LNCaP clone FGC (cell line): ENCODE data around the gene APBB2.
"Not testable (repeated sequence)": the region's sequence is repeated elsewhere in the genome, so short reads cannot be mapped to it uniquely, and the experiment has no call there.

Experiments
- DNase-seq: peaks from one replicate; pipeline ENCODE4 v3.0.0-alpha.2; 2011; ENCODE audit warnings: low read depth
- H3K4me3 ChIP-seq: 2 replicates; pipeline ENCODE4 v1.5.1; 2011; ENCODE audit warnings: mild to moderate bottlenecking, low read depth, low read length, control low read depth
- CTCF ChIP-seq: IDR thresholded peaks from 2 replicates; pipeline ENCODE4 v1.5.1; 2012; ENCODE audit warnings: mild to moderate bottlenecking; ENCODE audit not compliant: control insufficient read depth, insufficient read depth; ENCODE audit errors: extremely low read depth

The APBB2 gene

DNA sequence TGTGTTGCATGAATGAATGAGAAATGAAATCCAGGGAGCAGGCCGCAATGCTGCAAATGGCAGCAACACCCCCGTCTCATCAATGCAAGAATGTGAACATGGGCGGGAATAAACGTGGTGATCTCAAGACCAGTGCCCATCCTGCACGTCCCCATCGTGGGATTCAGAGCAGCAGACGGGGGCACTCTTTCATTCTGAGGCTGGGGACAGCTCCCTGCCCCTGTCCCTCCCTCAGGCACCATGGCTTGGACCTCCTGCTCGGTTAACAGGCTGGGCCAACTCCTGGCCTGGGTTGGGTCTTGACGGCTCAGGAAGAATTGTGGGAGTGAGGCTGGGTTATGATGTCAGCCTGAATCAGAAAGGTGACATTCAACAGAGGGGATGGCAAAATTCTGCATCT lies 385.7 kb downstream of the APBB2 start:
- H3K4me3 ChIP-seq, result no peak overlapping the region
- DNase-seq, result no peak
- TF ChIP-seq CTCF, result no peak

- H3K4me3 ChIP-seq, result no peak overlapping the region
- no peak for TF ChIP-seq CTCF
- DNase-seq, result no peak
Measured at GRCh38 chr4:40827758-40828157, 386.6 kb downstream of the APBB2 start.

DNA sequence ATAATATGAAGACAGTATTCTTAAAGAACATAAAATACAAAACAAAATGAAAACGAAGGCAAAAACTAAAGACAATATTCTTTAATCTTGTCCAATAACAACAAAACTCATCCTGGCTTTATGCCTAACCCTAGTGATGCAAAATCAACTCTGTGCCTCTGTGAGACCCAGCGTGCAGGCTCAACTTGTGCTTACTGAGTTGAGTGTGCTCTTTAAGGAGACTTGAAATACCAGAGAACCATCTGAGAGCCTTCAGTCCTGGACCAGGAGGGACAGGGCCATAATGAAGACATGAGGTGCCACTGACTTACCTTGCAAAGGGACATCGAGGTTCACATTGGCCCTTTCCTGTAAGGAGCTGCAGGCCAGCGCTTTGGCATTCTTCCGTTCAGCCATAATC lies 387.5 kb downstream of the APBB2 start:
- TF ChIP-seq CTCF, result no peak
- no peak overlapping the region for H3K4me3 ChIP-seq
- DNase-seq, result no peak

DNA sequence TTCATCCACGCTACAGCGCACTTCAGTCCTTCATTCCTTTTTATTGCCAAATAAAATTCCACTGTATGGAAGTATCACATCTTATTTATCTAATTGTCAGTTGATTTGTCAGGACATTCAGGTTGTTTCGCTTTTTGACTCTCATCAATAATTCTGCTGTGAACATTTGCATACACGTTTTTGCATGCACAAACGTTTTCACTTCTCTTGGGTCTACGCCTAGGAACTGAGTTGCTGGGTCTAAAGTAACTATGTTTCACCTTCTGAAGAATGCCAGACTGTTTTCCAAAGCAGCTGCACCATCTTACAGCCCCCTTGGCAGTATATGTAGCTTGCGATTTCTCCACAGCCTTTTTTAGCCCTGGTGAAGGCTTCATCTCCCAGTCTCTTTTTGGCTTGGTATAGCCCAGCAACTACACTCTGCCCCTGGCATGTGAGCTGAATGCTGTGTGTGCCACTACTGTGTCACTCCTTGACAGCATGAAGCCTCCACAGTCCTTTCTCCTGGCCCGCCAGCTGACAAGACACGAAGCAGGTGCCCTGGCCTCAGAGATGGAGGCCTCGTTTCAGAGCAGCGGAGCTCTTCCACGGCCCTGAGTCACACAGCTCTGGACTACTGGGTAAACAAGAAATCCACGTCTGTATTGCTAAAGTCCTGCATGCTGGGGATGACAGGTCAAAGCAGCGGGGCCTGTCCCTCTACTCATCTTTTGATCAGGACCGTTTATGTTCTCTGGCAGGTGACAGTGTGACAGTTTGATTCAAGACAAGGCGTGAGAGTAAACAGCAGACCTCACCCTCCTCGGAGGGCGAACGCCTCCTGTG lies 389.1 kb downstream of the APBB2 start:
- no peak for TF ChIP-seq CTCF
- H3K4me3 ChIP-seq, result no peak overlapping the region
- DNase-seq, result no peak

GRCh38 chr4:40822420-40823166 lies 391.7 kb downstream of the APBB2 start:
- DNase-seq, result no peak
- no peak for TF ChIP-seq CTCF
- no peak overlapping the region for H3K4me3 ChIP-seq

GRCh38 chr4:40820101-40820500 lies 394.2 kb downstream of the APBB2 start:
- H3K4me3 ChIP-seq, result no peak overlapping the region
- no peak for DNase-seq
- no peak for TF ChIP-seq CTCF

GRCh38 chr4:40817157-40817556 lies 397.2 kb downstream of the APBB2 start:
- H3K4me3 ChIP-seq, DNase-seq: not testable (repeated sequence)
